HEK293 (cell line): ENCODE data around the gene PCCA.

Experiments used
- CTCF ChIA-PET: fragments of 350-600 bp; formaldehyde crosslinking; extraction: SDS; loops from one replicate; lab custom pipeline; 2021; ENCODE audit warnings: antibody characterized with exemption; lab: Yijun Ruan, JAX
- POLR2A ChIA-PET: fragments of 300-600 bp; formaldehyde crosslinking; extraction: SDS; loops from one replicate; lab custom pipeline; 2020; ENCODE audit warnings: antibody characterized with exemption, inconsistent platforms; lab: Yijun Ruan, JAX
- H3K27ac ChIP-seq: fragments of 200-500 bp; sonication (Bioruptor generic); 2 replicates; pipeline ENCODE4 v1.5.1; 2014; ENCODE audit warnings: low read depth, low read length, control low read depth, inconsistent platforms; ENCODE audit errors: extremely low read depth
- H3K36me3 ChIP-seq, 2 experiments: fragments of 200-500 bp in 1 of 2; sonication (Bioruptor generic) in 1 of 2; 1 replicate in 1 of 2; 2 replicates in 1 of 2; pipeline ENCODE4 v1.5.1; 2014 to 2017; ENCODE audit warnings: inconsistent platforms in 2 of 2, low read length in 2 of 2; ENCODE audit not compliant: control insufficient read depth in 2 of 2, insufficient read depth in 1 of 2
- H3K4me1 ChIP-seq: fragments of 200-500 bp; sonication (Bioruptor generic); 2 replicates; pipeline ENCODE4 v1.5.1; 2014; ENCODE audit warnings: mild to moderate bottlenecking, low read length, inconsistent platforms; ENCODE audit not compliant: control insufficient read depth, insufficient read depth
- H3K4me3 ChIP-seq: 2 replicates; pipeline ENCODE4 v1.5.1; 2011; ENCODE audit warnings: low read depth, mild to moderate bottlenecking, control low read depth, low read length, moderate library complexity
- H3K9me3 ChIP-seq: fragments of 200-500 bp; sonication (Bioruptor generic); 2 replicates; pipeline ENCODE4 v1.5.1; 2014; ENCODE audit warnings: low read depth, low read length, inconsistent platforms; ENCODE audit not compliant: control insufficient read depth, insufficient read depth
- HOXD13 ChIP-seq: sonication (generic); formaldehyde crosslinking; IDR thresholded peaks from 2 replicates; pipeline ENCODE4 v1.8.0; 2022; ENCODE audit warnings: missing genetic modification reagents, borderline replicate concordance
- REPIN1 ChIP-seq: fragments of 450-650 bp; formaldehyde crosslinking; IDR thresholded peaks from 2 replicates; pipeline ENCODE4 v1.5.1; 2017; ENCODE audit warnings: missing biosample characterization, missing genetic modification characterization, low read depth
- SP2 ChIP-seq: fragments of 450-650 bp; formaldehyde crosslinking; IDR thresholded peaks from 2 replicates; pipeline ENCODE4 v1.5.1; 2016; ENCODE audit warnings: missing biosample characterization, missing genetic modification characterization
- ZFP3 ChIP-seq: fragments of 450-650 bp; formaldehyde crosslinking; IDR thresholded peaks from 2 replicates; pipeline ENCODE4 v1.5.1; 2016; ENCODE audit warnings: low read depth, missing biosample characterization, missing genetic modification characterization
- ZNF221 ChIP-seq: fragments of 450-650 bp; formaldehyde crosslinking; IDR thresholded peaks from 2 replicates; pipeline ENCODE4 v1.5.1; 2017; ENCODE audit warnings: missing biosample characterization, missing genetic modification characterization, borderline replicate concordance
- ZNF311 ChIP-seq: fragments of 450-650 bp; formaldehyde crosslinking; IDR thresholded peaks from 2 replicates; pipeline ENCODE4 v1.5.1; 2017; ENCODE audit warnings: missing biosample characterization, missing genetic modification characterization, borderline replicate concordance
- ZNF324 ChIP-seq: fragments of 450-650 bp; formaldehyde crosslinking; IDR thresholded peaks from 2 replicates; pipeline ENCODE4 v1.5.1; 2016; ENCODE audit warnings: missing biosample characterization, missing genetic modification characterization
- ZNF544 ChIP-seq: fragments of 450-650 bp; formaldehyde crosslinking; IDR thresholded peaks from 2 replicates; pipeline ENCODE4 v1.5.0; 2017; ENCODE audit warnings: missing biosample characterization, missing genetic modification characterization
- ZNF555 ChIP-seq: fragments of 450-650 bp; formaldehyde crosslinking; conservative IDR thresholded peaks from 2 replicates; pipeline ENCODE4 v1.5.1; 2017; ENCODE audit warnings: missing biosample characterization, mild to moderate bottlenecking, missing genetic modification characterization, inconsistent platforms
- ZNF600 ChIP-seq: fragments of 450-650 bp; formaldehyde crosslinking; IDR thresholded peaks from 2 replicates; pipeline ENCODE4 v1.5.1; 2016; ENCODE audit warnings: missing biosample characterization, missing genetic modification characterization
- ZNF629 ChIP-seq: fragments of 450-650 bp; formaldehyde crosslinking; IDR thresholded peaks from 2 replicates; pipeline ENCODE4 v1.5.1; 2017; ENCODE audit warnings: missing biosample characterization, missing genetic modification characterization
- ZNF654 ChIP-seq: fragments of 450-650 bp; formaldehyde crosslinking; IDR thresholded peaks from 2 replicates; pipeline ENCODE4 v1.5.1; 2016; ENCODE audit warnings: low read depth, missing biosample characterization, missing genetic modification characterization
- ZNF670 ChIP-seq: fragments of 450-650 bp; formaldehyde crosslinking; IDR thresholded peaks from 2 replicates; pipeline ENCODE4 v1.5.1; 2016; ENCODE audit warnings: missing biosample characterization, missing genetic modification characterization, low read depth
- ZNF707 ChIP-seq: fragments of 450-650 bp; formaldehyde crosslinking; IDR thresholded peaks from 2 replicates; pipeline ENCODE4 v1.5.1; 2016; ENCODE audit warnings: missing biosample characterization, missing genetic modification characterization
- ZNF792 ChIP-seq: fragments of 450-650 bp; formaldehyde crosslinking; IDR thresholded peaks from 2 replicates; pipeline ENCODE4 v1.5.1; 2016; ENCODE audit warnings: missing biosample characterization, missing genetic modification characterization
- TF ChIP-seq, protein P1 (sequence below): fragments of 450-650 bp; formaldehyde crosslinking; IDR thresholded peaks from 2 replicates; pipeline ENCODE4 v1.5.1; 2016; ENCODE audit warnings: missing biosample characterization, missing genetic modification characterization
- TF ChIP-seq, protein P2 (sequence below): fragments of 450-650 bp; formaldehyde crosslinking; IDR thresholded peaks from 2 replicates; pipeline ENCODE4 v1.5.1; 2016; ENCODE audit warnings: missing biosample characterization, missing genetic modification characterization
- TF ChIP-seq, protein P3 (sequence below): fragments of 450-650 bp; formaldehyde crosslinking; optimal IDR thresholded peaks from 2 replicates; pipeline ENCODE3; 2016; ENCODE audit warnings: missing biosample characterization, mild to moderate bottlenecking, missing genetic modification characterization
- TF ChIP-seq, protein P4 (sequence below): sonication (generic); formaldehyde crosslinking; IDR thresholded peaks from 2 replicates; pipeline ENCODE4 v1.8.1; 2022; ENCODE audit warnings: mild to moderate bottlenecking, moderate library complexity, missing genetic modification reagents

Gene PCCA

DNA sequence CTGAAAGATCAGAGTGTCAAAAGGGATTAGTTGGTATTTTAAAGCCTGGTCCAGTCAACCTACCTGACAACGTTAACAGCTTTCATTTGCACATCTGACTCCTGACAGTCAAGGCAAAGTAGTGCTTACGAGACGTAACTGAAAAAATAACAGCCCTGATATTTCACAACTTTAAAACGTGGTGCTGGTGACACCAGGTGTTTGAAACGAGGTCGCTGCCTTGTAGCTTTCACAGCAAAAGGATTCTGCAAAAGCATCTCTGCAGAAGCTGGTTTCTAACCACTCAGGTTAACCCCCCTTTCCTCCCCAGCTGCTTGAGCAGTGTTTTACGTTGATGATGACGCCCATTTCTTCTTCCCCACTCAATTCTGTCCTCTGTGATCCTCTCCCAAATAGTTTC lies 476.4 kb downstream of the PCCA start:
- Histone ChIP-seq H3K4me3 (no peak overlapping the region), H3K27ac (no peak overlapping the region), H3K4me1 (no peaks in the 10 kb centered on the region), H3K9me3 (no peaks in the 10 kb centered on the region), H3K36me3 (no peaks in the 10 kb centered on the region)
- POLR2A ChIA-PET, result no interaction called here
- TF ChIP-seq, protein P1, sequence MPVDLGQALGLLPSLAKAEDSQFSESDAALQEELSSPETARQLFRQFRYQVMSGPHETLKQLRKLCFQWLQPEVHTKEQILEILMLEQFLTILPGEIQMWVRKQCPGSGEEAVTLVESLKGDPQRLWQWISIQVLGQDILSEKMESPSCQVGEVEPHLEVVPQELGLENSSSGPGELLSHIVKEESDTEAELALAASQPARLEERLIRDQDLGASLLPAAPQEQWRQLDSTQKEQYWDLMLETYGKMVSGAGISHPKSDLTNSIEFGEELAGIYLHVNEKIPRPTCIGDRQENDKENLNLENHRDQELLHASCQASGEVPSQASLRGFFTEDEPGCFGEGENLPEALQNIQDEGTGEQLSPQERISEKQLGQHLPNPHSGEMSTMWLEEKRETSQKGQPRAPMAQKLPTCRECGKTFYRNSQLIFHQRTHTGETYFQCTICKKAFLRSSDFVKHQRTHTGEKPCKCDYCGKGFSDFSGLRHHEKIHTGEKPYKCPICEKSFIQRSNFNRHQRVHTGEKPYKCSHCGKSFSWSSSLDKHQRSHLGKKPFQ (tag by site-specific recombination), result no peak
- TF ChIP-seq, protein P2, sequence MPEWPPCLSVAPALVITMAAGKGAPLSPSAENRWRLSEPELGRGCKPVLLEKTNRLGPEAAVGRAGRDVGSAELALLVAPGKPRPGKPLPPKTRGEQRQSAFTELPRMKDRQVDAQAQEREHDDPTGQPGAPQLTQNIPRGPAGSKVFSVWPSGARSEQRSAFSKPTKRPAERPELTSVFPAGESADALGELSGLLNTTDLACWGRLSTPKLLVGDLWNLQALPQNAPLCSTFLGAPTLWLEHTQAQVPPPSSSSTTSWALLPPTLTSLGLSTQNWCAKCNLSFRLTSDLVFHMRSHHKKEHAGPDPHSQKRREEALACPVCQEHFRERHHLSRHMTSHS (tag by site-specific recombination), result no peak
- TF ChIP-seq ZNF707 (tag by site-specific recombination), result no peak
- TF ChIP-seq ZNF555 (tag by site-specific recombination), result no peak
- no peak for TF ChIP-seq SP2 (tag by site-specific recombination)
- no peak for TF ChIP-seq HOXD13 (CRISPR knock-in tag)
- no peak for TF ChIP-seq ZNF544 (tag by site-specific recombination)
- TF ChIP-seq ZFP3 (tag by site-specific recombination), result no peak
- no peak for TF ChIP-seq ZNF792
- TF ChIP-seq, protein P3, sequence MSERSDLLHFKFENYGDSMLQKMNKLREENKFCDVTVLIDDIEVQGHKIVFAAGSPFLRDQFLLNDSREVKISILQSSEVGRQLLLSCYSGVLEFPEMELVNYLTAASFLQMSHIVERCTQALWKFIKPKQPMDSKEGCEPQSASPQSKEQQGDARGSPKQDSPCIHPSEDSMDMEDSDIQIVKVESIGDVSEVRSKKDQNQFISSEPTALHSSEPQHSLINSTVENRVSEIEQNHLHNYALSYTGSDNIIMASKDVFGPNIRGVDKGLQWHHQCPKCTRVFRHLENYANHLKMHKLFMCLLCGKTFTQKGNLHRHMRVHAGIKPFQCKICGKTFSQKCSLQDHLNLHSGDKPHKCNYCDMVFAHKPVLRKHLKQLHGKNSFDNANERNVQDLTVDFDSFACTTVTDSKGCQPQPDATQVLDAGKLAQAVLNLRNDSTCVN, result no peak
- no peak for TF ChIP-seq ZNF221 (tag by site-specific recombination)
- CTCF ChIA-PET, result interaction anchor here (0.7 kb wide), 1 partner anchor 334 kb away, joined by 3 read pairs; no protein-coding TSS in a partner anchor

DNA sequence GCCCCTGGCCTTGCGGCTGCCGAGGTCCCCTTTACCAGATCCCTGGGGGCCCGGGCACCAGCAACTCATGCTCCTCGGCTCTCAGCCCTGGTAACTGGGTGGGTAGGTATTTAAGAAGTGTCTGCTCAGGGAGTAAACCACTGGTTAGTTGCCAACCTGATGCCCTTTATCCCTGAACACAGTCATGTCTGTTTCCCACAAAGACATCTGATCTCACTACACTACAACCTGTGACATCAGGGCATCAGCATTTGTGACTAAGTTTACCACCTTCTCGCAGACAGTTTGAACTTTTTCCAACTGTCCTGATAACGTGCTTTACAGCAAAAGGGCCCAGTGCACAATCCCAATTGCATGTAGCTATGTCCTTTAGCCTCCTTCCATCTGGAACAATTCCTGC lies 477.6 kb downstream of the PCCA start:
- H3K27ac ChIP-seq, result no peak overlapping the region
- POLR2A ChIA-PET, result no interaction called here
- no peaks in the 10 kb centered on the region for H3K4me1 ChIP-seq
- TF ChIP-seq ZNF670 (no peak), ZNF629 (tag by site-specific recombination) (no peak), ZNF600 (tag by site-specific recombination) (no peak)
- TF ChIP-seq, all 188 proteins: peak for 0
- H3K36me3 ChIP-seq, result no peaks in the 10 kb centered on the region
- CTCF ChIA-PET, result interaction anchor here (0.6 kb wide), 1 partner anchor 153 kb away, joined by 3 read pairs; no protein-coding TSS in a partner anchor
- no peaks in the 10 kb centered on the region for H3K9me3 ChIP-seq
- no peak overlapping the region for H3K4me3 ChIP-seq

DNA sequence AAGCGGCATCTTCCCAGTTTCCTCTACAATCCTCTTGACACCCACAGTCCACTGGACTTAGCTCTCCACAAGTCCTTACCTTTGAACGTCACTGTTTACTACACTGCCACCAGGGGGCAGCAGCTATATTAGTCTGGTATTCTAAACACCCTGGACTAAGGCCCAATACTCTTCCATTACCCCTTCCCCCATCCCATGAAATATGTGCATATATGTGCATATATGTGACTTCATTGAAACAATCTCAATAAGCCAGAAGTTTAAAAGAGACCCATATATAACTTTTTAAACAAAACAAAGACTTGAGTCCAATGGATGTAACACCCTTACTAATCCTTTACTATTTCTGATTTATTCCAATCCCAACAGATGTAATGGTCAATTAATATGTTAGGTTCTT lies 484.2 kb downstream of the PCCA start:
- no peaks in the 10 kb centered on the region for H3K4me1 ChIP-seq
- H3K9me3 ChIP-seq, result no peaks in the 10 kb centered on the region
- H3K27ac ChIP-seq, result no peak overlapping the region
- TF ChIP-seq ZNF324 (tag by site-specific recombination) (no peak), REPIN1 (tag by site-specific recombination) (no peak), ZNF629 (tag by site-specific recombination) (no peak), ZNF654 (tag by site-specific recombination) (peak; percentile 54), ZNF311 (no peak)
- TF ChIP-seq, protein P4, sequence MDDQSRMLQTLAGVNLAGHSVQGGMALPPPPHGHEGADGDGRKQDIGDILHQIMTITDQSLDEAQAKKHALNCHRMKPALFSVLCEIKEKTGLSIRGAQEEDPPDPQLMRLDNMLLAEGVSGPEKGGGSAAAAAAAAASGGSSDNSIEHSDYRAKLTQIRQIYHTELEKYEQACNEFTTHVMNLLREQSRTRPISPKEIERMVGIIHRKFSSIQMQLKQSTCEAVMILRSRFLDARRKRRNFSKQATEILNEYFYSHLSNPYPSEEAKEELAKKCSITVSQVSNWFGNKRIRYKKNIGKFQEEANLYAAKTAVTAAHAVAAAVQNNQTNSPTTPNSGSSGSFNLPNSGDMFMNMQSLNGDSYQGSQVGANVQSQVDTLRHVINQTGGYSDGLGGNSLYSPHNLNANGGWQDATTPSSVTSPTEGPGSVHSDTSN, result no peak
- TF ChIP-seq, all 188 proteins: peak for 1
- ChIA-PET CTCF (interaction anchor here (0.6 to 2.9 kb wide), 20 partner anchors 9 to 1021 kb away, joined by 3 to 13 read pairs (median 4); partner anchors contain the start of gene GGACT), POLR2A (no interaction called here)
- Histone ChIP-seq H3K36me3 (no peaks in the 10 kb centered on the region), H3K4me3 (no peak overlapping the region)
